Activated naive CD8-positive, alpha-beta T cell treated with anti-CD3 and anti-CD28 coated beads for 36 hours (primary cell): ENCODE data around the gene ST6GALNAC4. TPM values are rescaled to one million over a fixed set of nuclear protein-coding genes. Genes with fewer than 3 reads are reported as not detected.
"Not testable (repeated sequence)": the region's sequence is repeated elsewhere in the genome, so short reads cannot be mapped to it uniquely, and the experiment has no call there.

Experiments used
- DNase-seq: peaks from one replicate; pipeline ENCODE4 v3.0.0; 2021
- H3K27ac Mint-ChIP-seq: one replicate; pipeline ENCODE4 v1.8.0; 2022; ENCODE audit warnings: mild to moderate bottlenecking, moderate library complexity, mixed read lengths
- H3K27me3 Mint-ChIP-seq: one replicate; pipeline ENCODE4 v1.8.0; 2022; ENCODE audit warnings: mild to moderate bottlenecking, mixed read lengths
- H3K36me3 Mint-ChIP-seq: one replicate; pipeline ENCODE4 v1.8.0; 2021; ENCODE audit warnings: mild to moderate bottlenecking, mixed read lengths
- H3K4me1 Mint-ChIP-seq: one replicate; pipeline ENCODE4 v1.8.0; 2021; ENCODE audit warnings: mixed read lengths
- H3K4me3 Mint-ChIP-seq: one replicate; pipeline ENCODE4 v1.8.0; 2022; ENCODE audit warnings: mild to moderate bottlenecking, moderate library complexity, mixed read lengths
- H3K9me3 Mint-ChIP-seq: one replicate; pipeline ENCODE4 v1.8.0; 2022; ENCODE audit warnings: mixed read lengths
- total RNA-seq, 2 experiments: library from RNA; stranded (reverse); gene quantifications; one replicate each; pipeline ENCODE4 v1.2.3, GENCODE V29; 2021

Gene ST6GALNAC4
- total RNA-seq, 2 experiments from 2014 or later: 45.3 to 51.2 TPM

- Mint-ChIP-seq H3K9me3 (no peaks in the 10 kb centered on the region), H3K27ac (no peak overlapping the region), H3K36me3 (no peaks in the 10 kb centered on the region), H3K27me3 (no peaks in the 10 kb centered on the region), H3K4me1 (peaks cover 3% of the 10 kb centered on the region), H3K4me3 (no peak overlapping the region)
- DNase-seq: no peak
Observed at GRCh38 chr9:127872369-127873222, 44.2 kb downstream of the ST6GALNAC4 start.

GRCh38 chr9:127871531-127871930 is 45.3 kb downstream of the ST6GALNAC4 start:
- no peak for DNase-seq
- Mint-ChIP-seq H3K27me3 (no peaks in the 10 kb centered on the region), H3K27ac (no peak overlapping the region), H3K4me1 (no peaks in the 10 kb centered on the region), H3K36me3 (no peaks in the 10 kb centered on the region), H3K4me3 (no peak overlapping the region), H3K9me3 (no peaks in the 10 kb centered on the region)

- H3K27ac Mint-ChIP-seq: no peak overlapping the region
Observed at GRCh38 chr9:127870887-127871286, 46.0 kb downstream of the ST6GALNAC4 start.

GRCh38 chr9:127870153-127870491 is 46.7 kb downstream of the ST6GALNAC4 start:
- DNase-seq, H3K4me1 Mint-ChIP-seq, H3K36me3 Mint-ChIP-seq, H3K27me3 Mint-ChIP-seq, H3K27ac Mint-ChIP-seq, H3K9me3 Mint-ChIP-seq, H3K4me3 Mint-ChIP-seq: not testable (repeated sequence)

More at GRCh38 chr9:127870887-127871286, 46.0 kb downstream of the ST6GALNAC4 start:
- no peaks in the 10 kb centered on the region for H3K9me3 Mint-ChIP-seq
- H3K36me3 Mint-ChIP-seq: no peaks in the 10 kb centered on the region
- no peaks in the 10 kb centered on the region for H3K27me3 Mint-ChIP-seq
- H3K4me3 Mint-ChIP-seq: no peak overlapping the region
- no peak for DNase-seq
- H3K4me1 Mint-ChIP-seq: peaks cover 1% of the 10 kb centered on the region

- no peak overlapping the region for H3K4me3 Mint-ChIP-seq
- peaks cover 14% of the 10 kb centered on the region for H3K4me1 Mint-ChIP-seq
- H3K27me3 Mint-ChIP-seq: no peaks in the 10 kb centered on the region
- DNase-seq: peak; percentile 82
- H3K9me3 Mint-ChIP-seq: no peaks in the 10 kb centered on the region
- no peaks in the 10 kb centered on the region for H3K36me3 Mint-ChIP-seq
- no peak overlapping the region for H3K27ac Mint-ChIP-seq
Observed at GRCh38 chr9:127869310-127870152, 47.3 kb downstream of the ST6GALNAC4 start.

GRCh38 chr9:127868278-127868902 is 48.5 kb downstream of the ST6GALNAC4 start:
- Mint-ChIP-seq H3K27ac (no peak overlapping the region), H3K9me3 (no peaks in the 10 kb centered on the region), H3K36me3 (no peaks in the 10 kb centered on the region), H3K4me1 (peaks cover 14% of the 10 kb centered on the region), H3K4me3 (no peak overlapping the region), H3K27me3 (no peaks in the 10 kb centered on the region)
- DNase-seq: no peak

- no peaks in the 10 kb centered on the region for H3K36me3 Mint-ChIP-seq
- H3K4me1 Mint-ChIP-seq: peaks cover 16% of the 10 kb centered on the region
- DNase-seq: no peak
- H3K4me3 Mint-ChIP-seq: no peak overlapping the region
- no peaks in the 10 kb centered on the region for H3K9me3 Mint-ChIP-seq
- H3K27me3 Mint-ChIP-seq: no peaks in the 10 kb centered on the region
- H3K27ac Mint-ChIP-seq: no peak overlapping the region
Observed at GRCh38 chr9:127867356-127868277, 49.2 kb downstream of the ST6GALNAC4 start.

- H3K36me3 Mint-ChIP-seq: no peaks in the 10 kb centered on the region
- DNase-seq: no peak
- no peak overlapping the region for H3K27ac Mint-ChIP-seq
- H3K9me3 Mint-ChIP-seq: no peaks in the 10 kb centered on the region
- H3K27me3 Mint-ChIP-seq: no peaks in the 10 kb centered on the region
- H3K4me3 Mint-ChIP-seq: no peak overlapping the region
- peaks cover 24% of the 10 kb centered on the region for H3K4me1 Mint-ChIP-seq
Observed at GRCh38 chr9:127866535-127866934, 50.3 kb downstream of the ST6GALNAC4 start.

GRCh38 chr9:127865645-127866464 is 51.0 kb downstream of the ST6GALNAC4 start:
- DNase-seq: no peak
- H3K9me3 Mint-ChIP-seq: no peaks in the 10 kb centered on the region

GRCh38 chr9:127863191-127863621 is 53.6 kb downstream of the ST6GALNAC4 start:
- Mint-ChIP-seq H3K9me3 (no peaks in the 10 kb centered on the region), H3K4me1 (peaks cover 33% of the 10 kb centered on the region), H3K27me3 (no peaks in the 10 kb centered on the region), H3K4me3 (no peak overlapping the region), H3K36me3 (no peaks in the 10 kb centered on the region), H3K27ac (peak overlapping the region; percentile 77)
- no peak for DNase-seq

More at GRCh38 chr9:127865645-127866464, 51.0 kb downstream of the ST6GALNAC4 start:
- H3K4me1 Mint-ChIP-seq: peaks cover 28% of the 10 kb centered on the region
- no peak overlapping the region for H3K4me3 Mint-ChIP-seq
- no peak overlapping the region for H3K27ac Mint-ChIP-seq
- H3K36me3 Mint-ChIP-seq: no peaks in the 10 kb centered on the region
- no peaks in the 10 kb centered on the region for H3K27me3 Mint-ChIP-seq

- no peak overlapping the region for H3K4me3 Mint-ChIP-seq
- peaks cover 35% of the 10 kb centered on the region for H3K4me1 Mint-ChIP-seq
- DNase-seq: no peak
- H3K27me3 Mint-ChIP-seq: no peaks in the 10 kb centered on the region
- no peaks in the 10 kb centered on the region for H3K36me3 Mint-ChIP-seq
- H3K9me3 Mint-ChIP-seq: no peaks in the 10 kb centered on the region
- peak overlapping the region; percentile 77 for H3K27ac Mint-ChIP-seq
Observed at GRCh38 chr9:127862075-127863011, 54.5 kb downstream of the ST6GALNAC4 start.

GRCh38 chr9:127860779-127861178 is 56.1 kb downstream of the ST6GALNAC4 start:
- Mint-ChIP-seq H3K4me1 (peaks cover 36% of the 10 kb centered on the region), H3K9me3 (no peaks in the 10 kb centered on the region), H3K27ac (no peak overlapping the region), H3K4me3 (no peak overlapping the region), H3K27me3 (no peaks in the 10 kb centered on the region), H3K36me3 (no peaks in the 10 kb centered on the region)
- DNase-seq: no peak

- Mint-ChIP-seq H3K27me3 (no peaks in the 10 kb centered on the region), H3K4me1 (peaks cover 36% of the 10 kb centered on the region), H3K27ac (no peak overlapping the region), H3K9me3 (no peaks in the 10 kb centered on the region), H3K36me3 (no peaks in the 10 kb centered on the region), H3K4me3 (no peak overlapping the region)
- no peak for DNase-seq
Observed at GRCh38 chr9:127860260-127860659, 56.6 kb downstream of the ST6GALNAC4 start.
